Body of pancreas (tissue), 4 donors: ENCODE results near the gene TIMELESS.
A peak's percentile ranks its signal among the peaks of the same experiment; 100 is the strongest.

Experiments used
- CTCF ChIP-seq, 7 experiments: fragments of 450-650 bp in 4 of 7; fragments of 200-600 bp in 3 of 7; sonication (generic) in 3 of 7; IDR thresholded peaks; one replicate each; pipeline ENCODE4 v1.5.1; 2016 to 2019; ENCODE audit warnings: antibody characterized with exemption in 7 of 7
- POLR2A ChIP-seq, 3 donors: fragments of 450-650 bp; IDR thresholded peaks; one replicate each; pipeline ENCODE4 v1.6.1; 2016; ENCODE audit warnings: antibody characterized with exemption in 3 of 3, mild to moderate bottlenecking in 2 of 3

- TF ChIP-seq CTCF (IDR thresholded peaks at IDR 0.05) (peak in 1 of 7 experiments; percentile 17), POLR2A (IDR thresholded peaks at IDR 0.05) (no peak)
Observed at GRCh38 chr12:56377310-56377988, 71.8 kb downstream of the TIMELESS start.
